ENCODE measurements around the gene ELAVL3. TPM values are rescaled to one million over a fixed set of nuclear protein-coding genes. Genes with fewer than 3 reads are reported as not detected.

Gene ELAVL3
- total and polyA plus RNA-seq, 2 donors (not counting 3 experiments of a cell fraction or from before 2014, with no cell fraction given): not detected

DNA sequence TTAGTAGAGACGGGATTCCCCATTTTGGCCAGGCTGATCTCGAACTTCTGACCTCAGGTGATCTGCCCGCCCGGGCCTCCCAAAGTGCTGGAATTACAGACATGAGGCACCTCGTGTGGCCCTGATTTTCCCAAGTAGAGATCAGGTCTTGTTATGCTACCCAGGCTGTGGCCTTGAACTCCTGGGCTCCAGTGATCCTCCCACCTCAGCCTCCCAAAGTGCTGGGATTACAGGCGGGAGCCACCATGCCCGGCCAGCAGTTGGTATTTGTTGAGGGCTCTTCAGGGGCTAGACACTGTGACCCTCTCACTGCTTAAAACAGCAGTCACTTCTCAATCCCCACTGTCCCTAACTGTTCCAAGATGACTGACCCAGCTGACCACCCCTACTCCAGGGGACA, 8.5 kb upstream of the ELAVL3 start:
- CTCF ChIA-PET: no interaction called here
- no peak overlapping the region for H3K4me3 ChIP-seq (replicated peaks in 1 of 3; ENCODE audit: insufficient read depth in 1 of 3, low read depth in 1 of 3, low read length in 3 of 3)
- no peak overlapping the region for H3K4me2 ChIP-seq (ENCODE audit: insufficient read depth, low read length)
- H3K79me2 ChIP-seq (ENCODE audit: control insufficient read depth, insufficient read depth, low read length): no peaks in the 10 kb centered on the region
- H3K36me3 ChIP-seq (ENCODE audit: control insufficient read depth in 2 of 2, extremely low read depth in 1 of 2, insufficient read depth in 2 of 2, low read length in 2 of 2): no peaks in the 10 kb centered on the region
- FAIRE-seq (no peak), DNase-seq (ENCODE audit: low read depth, low spot score) (no peak)
- no peaks in the 10 kb centered on the region for H3K27me3 ChIP-seq (ENCODE audit: control insufficient read depth in 2 of 2, insufficient read depth in 2 of 2, low read length in 2 of 2)
- no peak overlapping the region for H3K27ac ChIP-seq (ENCODE audit: insufficient read depth, low read depth, low read length)
- TF ChIP-seq GATA2 (IDR thresholded peaks at IDR 0.05; ENCODE audit: insufficient read depth, insufficient read length, low read depth, low read length): no peak
- no peak for TF ChIP-seq MYC (IDR thresholded peaks at IDR 0.05; ENCODE audit: low read depth, low read length)
- TF ChIP-seq, protein P1, sequence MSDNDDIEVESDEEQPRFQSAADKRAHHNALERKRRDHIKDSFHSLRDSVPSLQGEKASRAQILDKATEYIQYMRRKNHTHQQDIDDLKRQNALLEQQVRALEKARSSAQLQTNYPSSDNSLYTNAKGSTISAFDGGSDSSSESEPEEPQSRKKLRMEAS (IDR thresholded peaks at IDR 0.05; ENCODE audit: insufficient read depth, insufficient read length): no peak
- no peak for TF ChIP-seq POLR2A (IDR thresholded peaks at IDR 0.05; ENCODE audit: low read depth, low read length)
- no peak for TF ChIP-seq POLR2AphosphoS5 (IDR thresholded peaks at IDR 0.05; ENCODE audit: insufficient read depth, low read depth, low read length)
- TF ChIP-seq JUN (IDR thresholded peaks at IDR 0.05; ENCODE audit: borderline replicate concordance, insufficient read depth, insufficient read length, low read depth): no peak
- no TSS peak for BruUV-seq (replicated peaks)
- no peaks in the 10 kb centered on the region for H3K4me1 ChIP-seq (ENCODE audit: control insufficient read depth, extremely low read depth, insufficient read depth, low read length)
- POLR2A ChIA-PET: no interaction called here
- H3K9ac ChIP-seq (replicated peaks; ENCODE audit: extremely low read depth, insufficient read depth, low read length): no peak overlapping the region
- H4K20me1 ChIP-seq (replicated peaks; ENCODE audit: control insufficient read depth, extremely low read depth, insufficient read depth, low read length): no peaks in the 10 kb centered on the region
- H2AFZ ChIP-seq (ENCODE audit: low read depth, low read length): no peak overlapping the region
- dilution Hi-C loops (cut with MboI; ENCODE audit: extremely low pct_ligation_motif_present, low sequenced_read_pairs) (no loop called here), intact Hi-C loops (cut with micrococcal nuclease) (no loop called here)
- no peaks in the 10 kb centered on the region for H3K9me3 ChIP-seq (replicated peaks; ENCODE audit: control insufficient read depth, insufficient read depth, low read length)
- H3K9me1 ChIP-seq (replicated peaks; ENCODE audit: control insufficient read depth, extremely low read depth, insufficient read depth, low read length): no peaks in the 10 kb centered on the region

DNA sequence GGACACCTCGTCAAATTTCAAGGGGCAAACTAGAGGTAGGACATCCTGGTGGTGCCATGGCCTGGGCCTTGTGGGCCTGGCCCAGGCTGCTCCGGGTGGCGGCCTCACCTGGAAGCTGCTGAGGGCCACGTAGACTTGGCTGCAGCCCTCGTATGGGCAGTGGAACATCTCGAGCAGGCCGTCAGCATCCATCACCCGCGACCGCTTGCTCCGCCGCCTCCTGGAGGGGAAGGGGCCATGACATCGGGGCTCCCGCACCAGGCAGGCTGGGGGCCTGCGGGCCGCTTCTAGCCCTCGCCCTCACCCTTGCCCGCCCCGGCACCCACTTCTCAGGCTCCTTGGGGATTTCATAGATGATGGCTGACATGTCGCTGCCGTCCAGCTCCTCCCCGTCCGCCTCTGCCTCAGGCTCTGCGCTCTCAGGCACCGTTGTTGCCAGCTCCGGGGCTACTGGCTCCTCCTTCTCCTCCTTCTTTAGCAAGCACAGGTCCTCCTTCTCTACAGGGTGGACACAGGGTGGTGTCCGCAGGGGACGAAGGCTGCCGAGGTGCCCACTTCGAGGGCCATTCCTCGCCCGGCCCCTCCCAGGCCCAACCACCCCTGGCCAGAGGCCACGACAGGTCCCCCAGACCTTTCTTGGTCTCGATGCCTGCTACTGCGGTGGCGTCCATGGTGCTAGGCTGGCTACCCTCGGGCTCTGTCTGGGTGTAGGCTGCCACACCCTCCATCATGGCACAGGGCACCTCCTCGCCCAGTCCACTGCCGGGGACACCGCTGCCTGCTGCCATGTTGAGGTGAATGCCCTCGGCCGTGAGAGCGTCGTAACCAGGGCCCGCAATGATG, 6.0 kb upstream of the ELAVL3 start:
- H3K4me1 ChIP-seq (ENCODE audit: control insufficient read depth, extremely low read depth, insufficient read depth, low read length): peaks cover 3% of the 10 kb centered on the region
- H3K27ac ChIP-seq (ENCODE audit: insufficient read depth, low read depth, low read length): no peak overlapping the region
- no peaks in the 10 kb centered on the region for H3K36me3 ChIP-seq (ENCODE audit: control insufficient read depth in 2 of 2, extremely low read depth in 1 of 2, insufficient read depth in 2 of 2, low read length in 2 of 2)
- no peak for FAIRE-seq
- H4K20me1 ChIP-seq (replicated peaks; ENCODE audit: control insufficient read depth, extremely low read depth, insufficient read depth, low read length): no peaks in the 10 kb centered on the region
- H3K9me3 ChIP-seq (replicated peaks; ENCODE audit: control insufficient read depth, insufficient read depth, low read length): no peaks in the 10 kb centered on the region
- no peaks in the 10 kb centered on the region for H3K9me1 ChIP-seq (replicated peaks; ENCODE audit: control insufficient read depth, extremely low read depth, insufficient read depth, low read length)
- BruUV-seq (replicated peaks): no TSS peak
- H3K9ac ChIP-seq (replicated peaks; ENCODE audit: extremely low read depth, insufficient read depth, low read length): no peak overlapping the region
- dilution Hi-C loops (cut with MboI; ENCODE audit: extremely low pct_ligation_motif_present, low sequenced_read_pairs) (no loop called here), intact Hi-C loops (cut with micrococcal nuclease) (no loop called here)
- H2AFZ ChIP-seq (ENCODE audit: low read depth, low read length): no peak overlapping the region
- CTCF ChIA-PET: interaction anchor here (0.6 kb wide), 1 partner anchor 146 kb away, joined by 3 read pairs; no protein-coding TSS in a partner anchor
- no peak for DNase-seq (ENCODE audit: low read depth, low spot score)
- POLR2A ChIA-PET: no interaction called here
- peaks cover 0 to 4% of the 10 kb centered on the region in 2 experiments for H3K27me3 ChIP-seq (ENCODE audit: control insufficient read depth in 2 of 2, insufficient read depth in 2 of 2, low read length in 2 of 2)
- no peak overlapping the region for H3K4me3 ChIP-seq (replicated peaks in 1 of 3; ENCODE audit: insufficient read depth in 1 of 3, low read depth in 1 of 3, low read length in 3 of 3)
- no peaks in the 10 kb centered on the region for H3K79me2 ChIP-seq (ENCODE audit: control insufficient read depth, insufficient read depth, low read length)
- TF ChIP-seq, protein P2, sequence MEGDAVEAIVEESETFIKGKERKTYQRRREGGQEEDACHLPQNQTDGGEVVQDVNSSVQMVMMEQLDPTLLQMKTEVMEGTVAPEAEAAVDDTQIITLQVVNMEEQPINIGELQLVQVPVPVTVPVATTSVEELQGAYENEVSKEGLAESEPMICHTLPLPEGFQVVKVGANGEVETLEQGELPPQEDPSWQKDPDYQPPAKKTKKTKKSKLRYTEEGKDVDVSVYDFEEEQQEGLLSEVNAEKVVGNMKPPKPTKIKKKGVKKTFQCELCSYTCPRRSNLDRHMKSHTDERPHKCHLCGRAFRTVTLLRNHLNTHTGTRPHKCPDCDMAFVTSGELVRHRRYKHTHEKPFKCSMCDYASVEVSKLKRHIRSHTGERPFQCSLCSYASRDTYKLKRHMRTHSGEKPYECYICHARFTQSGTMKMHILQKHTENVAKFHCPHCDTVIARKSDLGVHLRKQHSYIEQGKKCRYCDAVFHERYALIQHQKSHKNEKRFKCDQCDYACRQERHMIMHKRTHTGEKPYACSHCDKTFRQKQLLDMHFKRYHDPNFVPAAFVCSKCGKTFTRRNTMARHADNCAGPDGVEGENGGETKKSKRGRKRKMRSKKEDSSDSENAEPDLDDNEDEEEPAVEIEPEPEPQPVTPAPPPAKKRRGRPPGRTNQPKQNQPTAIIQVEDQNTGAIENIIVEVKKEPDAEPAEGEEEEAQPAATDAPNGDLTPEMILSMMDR (IDR thresholded peaks at IDR 0.05; ENCODE audit: extremely low read depth in 1 of 2, insufficient read depth in 1 of 2, low read depth in 1 of 2, low read length in 2 of 2): no peak
- TF ChIP-seq FOS (IDR thresholded peaks at IDR 0.05; ENCODE audit: borderline replicate concordance, insufficient read depth, low read length): no peak
- TF ChIP-seq MYC (IDR thresholded peaks at IDR 0.05; ENCODE audit: low read depth, low read length): no peak
- no peak for TF ChIP-seq GATA2 (IDR thresholded peaks at IDR 0.05; ENCODE audit: insufficient read depth, insufficient read length, low read depth, low read length)
- TF ChIP-seq POLR2AphosphoS5 (IDR thresholded peaks at IDR 0.05; ENCODE audit: insufficient read depth, low read depth, low read length): no peak
- no peak for TF ChIP-seq EZH2 (IDR thresholded peaks at IDR 0.05; ENCODE audit: borderline replicate concordance, low read depth, low read length, severe bottlenecking)
- no peak for TF ChIP-seq POLR2A (IDR thresholded peaks at IDR 0.05; ENCODE audit: low read depth, low read length)
- TF ChIP-seq, protein P1 (IDR thresholded peaks at IDR 0.05; ENCODE audit: insufficient read depth, insufficient read length): no peak
- TF ChIP-seq JUN (IDR thresholded peaks at IDR 0.05; ENCODE audit: borderline replicate concordance, insufficient read depth, insufficient read length, low read depth): no peak
- H3K4me2 ChIP-seq (ENCODE audit: insufficient read depth, low read length): no peak overlapping the region

Data from endothelial cell of umbilical vein (primary cell).